SK-N-SH (cell line): Measurements from ENCODE around the gene PSD2. TPM values are rescaled to one million over a fixed set of nuclear protein-coding genes. Genes with fewer than 3 reads are reported as not detected.

Experiments used
- CTCF ChIA-PET: fragments of 300-600, 350-600 bp; formaldehyde crosslinking; extraction: SDS; loops from one replicate; lab custom pipeline; 2021; lab: Yijun Ruan, JAX
- POLR2A ChIA-PET: fragments of 350-600 bp; sonication (Branson Sonifier 250); formaldehyde crosslinking; extraction: SDS; loops from one replicate; lab custom pipeline; 2020; ENCODE audit warnings: antibody characterized with exemption, inconsistent platforms; lab: Yijun Ruan, JAX
- DNase-seq: peaks from one replicate; pipeline ENCODE4 v3.0.0; 2012
- H2AFZ ChIP-seq: fragments of 200-600 bp; sonication (generic); 2 replicates; pipeline ENCODE4 v1.8.1; 2016; ENCODE audit warnings: antibody characterized with exemption, mild to moderate bottlenecking, low read depth
- H3F3A ChIP-seq: fragments of 200-600 bp; sonication (generic); replicated peaks from 2 replicates; pipeline ENCODE3; 2016; ENCODE audit warnings: antibody characterized with exemption, mild to moderate bottlenecking; ENCODE audit not compliant: insufficient read depth
- H3K27ac ChIP-seq, 2 experiments: fragments of 200-500 bp in 1 of 2; fragments of 200-600 bp in 1 of 2; sonication (Bioruptor generic) in 1 of 2; sonication (generic), shearing (Covaris generic) in 1 of 2; 2 replicates each; pipeline versions ENCODE4 v1.5.1 to v1.6.1; 2014 to 2016; ENCODE audit warnings: low read depth in 2 of 2, inconsistent platforms in 1 of 2, low read length in 1 of 2, mild to moderate bottlenecking in 1 of 2, mixed read lengths in 1 of 2
- H3K27me3 ChIP-seq: fragments of 200-600 bp; sonication (generic), shearing (Covaris generic); 2 replicates; pipeline ENCODE4 v1.6.1; 2016; ENCODE audit warnings: mixed run types; ENCODE audit not compliant: insufficient read depth
- H3K36me3 ChIP-seq, 2 experiments: fragments of 200-500 bp in 1 of 2; fragments of 200-600 bp in 1 of 2; sonication (Bioruptor generic) in 1 of 2; sonication (generic) in 1 of 2; replicated peaks in 1 of 2; 2 replicates each; pipeline versions ENCODE3 to v1.5.1; 2014 to 2016; ENCODE audit warnings: low read length in 1 of 2, mild to moderate bottlenecking in 1 of 2; ENCODE audit not compliant: insufficient read depth in 2 of 2, control insufficient read depth in 1 of 2
- H3K4me1 ChIP-seq, 2 experiments: fragments of 200-500 bp in 1 of 2; fragments of 200-600 bp in 1 of 2; sonication (Bioruptor generic) in 1 of 2; sonication (generic), shearing (Covaris generic) in 1 of 2; 2 replicates each; pipeline versions ENCODE4 v1.5.1 to v1.6.1; 2014 to 2016; ENCODE audit warnings: low read depth in 1 of 2, low read length in 1 of 2, mixed run types in 1 of 2; ENCODE audit not compliant: insufficient read depth in 2 of 2, control insufficient read depth in 1 of 2
- H3K4me2 ChIP-seq: fragments of 200-600 bp; sonication (generic), shearing (Covaris generic); 2 replicates; pipeline ENCODE4 v1.6.1; 2017; ENCODE audit warnings: mixed run types
- H3K4me3 ChIP-seq, 2 experiments: fragments of 200-500 bp in 1 of 2; fragments of 200-600 bp in 1 of 2; sonication (Bioruptor generic) in 1 of 2; sonication (generic), shearing (Covaris generic) in 1 of 2; 2 replicates each; pipeline versions ENCODE4 v1.5.1 to v1.8.1; 2014 to 2016; ENCODE audit warnings: low read depth in 2 of 2, inconsistent platforms in 1 of 2, low read length in 1 of 2, mild to moderate bottlenecking in 1 of 2, mixed read lengths in 1 of 2, moderate library complexity in 1 of 2
- H3K79me2 ChIP-seq: fragments of 200-600 bp; sonication (generic); 2 replicates; pipeline ENCODE4 v1.8.1; 2017; ENCODE audit warnings: mild to moderate bottlenecking; ENCODE audit not compliant: insufficient read depth
- H3K9ac ChIP-seq: fragments of 200-600 bp; sonication (generic); 2 replicates; pipeline ENCODE4 v1.6.1; 2017; ENCODE audit warnings: mixed run types
- H3K9me2 ChIP-seq: fragments of 200-600 bp; sonication (generic); 2 replicates; pipeline ENCODE4 v1.6.1; 2017; ENCODE audit warnings: mixed run types
- H3K9me3 ChIP-seq: fragments of 200-600 bp; sonication (generic); 2 replicates; pipeline ENCODE4 v1.6.1; 2017; ENCODE audit warnings: mixed run types, mild to moderate bottlenecking, moderate library complexity
- H4K20me1 ChIP-seq: fragments of 200-600 bp; sonication (generic); 2 replicates; pipeline ENCODE4 v1.6.1; 2017; ENCODE audit warnings: mild to moderate bottlenecking, mixed run types; ENCODE audit not compliant: insufficient read depth
- CHD2 ChIP-seq: fragments of 150-350 bp; IDR thresholded peaks from 2 replicates; pipeline ENCODE4 v1.6.1; 2018; ENCODE audit warnings: low read length; ENCODE audit not compliant: partially characterized antibody
- EP300 ChIP-seq, 2 experiments: IDR thresholded peaks; 2 replicates each; pipeline versions ENCODE4 v1.4.0 to v1.6.1; 2012; ENCODE audit warnings: borderline replicate concordance in 1 of 2, low read depth in 1 of 2, low read length in 1 of 2
- EZH2phosphoT487 ChIP-seq: fragments of 200-600 bp; sonication (generic); IDR thresholded peaks from 2 replicates; pipeline ENCODE4 v1.6.1; 2017; ENCODE audit warnings: low read depth, mixed run types, mild to moderate bottlenecking, antibody characterized with exemption, moderate library complexity, borderline replicate concordance
- GATA2 ChIP-seq: sonication (generic); formaldehyde crosslinking; IDR thresholded peaks from 2 replicates; pipeline ENCODE4 v1.5.0; 2020; ENCODE audit warnings: mild to moderate bottlenecking, missing genetic modification reagents
- MXI1 ChIP-seq: IDR thresholded peaks from 2 replicates; pipeline ENCODE4 v1.6.1; 2012; ENCODE audit warnings: mild to moderate bottlenecking, low read depth, low read length, improper control_type of control experiment
- NRF1 ChIP-seq: IDR thresholded peaks from 2 replicates; pipeline ENCODE4 v1.6.1; 2012; ENCODE audit warnings: low read depth, mild to moderate bottlenecking, low read length
- RCOR1 ChIP-seq: fragments of 150-350 bp; IDR thresholded peaks from 2 replicates; pipeline ENCODE4 v1.6.1; 2017; ENCODE audit warnings: antibody characterized with exemption, low read length
- WGBS: methylation state at CpG from one replicate; pipeline ENCODE4 v1.1.6; 2017; ENCODE audit warnings: low lambda C conversion rate; 5-methylcytosine and 5-hydroxymethylcytosine counted together
- polyA plus RNA-seq, 3 experiments: library from polyadenylated mRNA; depleted of rRNA; stranded (reverse); fragments of >200 nt; gene quantifications; 2 replicates each; pipeline ENCODE4 v1.2.3, GENCODE V29; 2012
- TF ChIP-seq, protein P1 (sequence below): IDR thresholded peaks from 2 replicates; pipeline ENCODE4 v1.4.0; 2012; ENCODE audit warnings: low read depth, borderline replicate concordance

The PSD2 gene
- polyA plus RNA-seq, 1 of the 3 experiments (the other 2 are of a cell fraction): 0.15 TPM

DNA sequence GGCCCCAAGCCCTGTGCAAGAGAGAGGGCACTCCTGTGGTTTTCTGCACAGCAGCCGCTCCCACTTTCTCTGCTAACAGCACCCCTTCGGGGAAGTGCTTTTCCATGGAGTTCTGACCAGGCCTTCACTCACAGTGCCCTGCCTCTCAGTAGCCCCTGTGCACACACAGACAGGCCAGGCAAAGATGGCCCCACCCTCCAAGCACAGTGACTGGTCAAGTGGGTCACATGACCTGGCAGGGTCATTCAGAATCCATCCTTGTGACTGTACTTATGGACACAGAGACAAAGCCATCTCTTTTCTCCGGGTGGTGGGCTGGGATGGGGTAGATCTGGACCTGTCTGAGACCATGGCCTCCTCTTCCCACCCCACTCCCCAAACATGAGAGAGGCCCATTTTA lies 82.5 kb downstream of the PSD2 start:
- no peak overlapping the region for H3K4me2 ChIP-seq
- H3K9ac ChIP-seq: no peak overlapping the region
- ChIA-PET CTCF (interaction anchor here (1.2 to 5.8 kb wide), 4 partner anchors 90 to 163 kb away, joined by 4 to 55 read pairs (median 17); no protein-coding TSS in a partner anchor), POLR2A (no interaction called here)
- H3K36me3 ChIP-seq: no peaks in the 10 kb centered on the region
- no peak overlapping the region for H3K27ac ChIP-seq
- no peaks in the 10 kb centered on the region for H3K27me3 ChIP-seq
- 73% methylated on average over 2 of the region's 3 CpGs for WGBS
- no peak overlapping the region for H2AFZ ChIP-seq
- no peak for TF ChIP-seq EZH2phosphoT487
- TF ChIP-seq, protein P1, sequence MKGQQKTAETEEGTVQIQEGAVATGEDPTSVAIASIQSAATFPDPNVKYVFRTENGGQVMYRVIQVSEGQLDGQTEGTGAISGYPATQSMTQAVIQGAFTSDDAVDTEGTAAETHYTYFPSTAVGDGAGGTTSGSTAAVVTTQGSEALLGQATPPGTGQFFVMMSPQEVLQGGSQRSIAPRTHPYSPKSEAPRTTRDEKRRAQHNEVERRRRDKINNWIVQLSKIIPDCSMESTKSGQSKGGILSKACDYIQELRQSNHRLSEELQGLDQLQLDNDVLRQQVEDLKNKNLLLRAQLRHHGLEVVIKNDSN: peak; percentile 53; the same call in 1 of the 2 replicates
- H3K79me2 ChIP-seq: no peaks in the 10 kb centered on the region
- no peaks in the 10 kb centered on the region for H3K9me3 ChIP-seq
- no peaks in the 10 kb centered on the region for H4K20me1 ChIP-seq
- H3F3A ChIP-seq: no peaks in the 10 kb centered on the region
- DNase-seq: no peak
- H3K4me1 ChIP-seq: peaks cover 0 to 50% of the 10 kb centered on the region in 2 experiments; a peak in 1 of 4 replicates
- H3K9me2 ChIP-seq: no peaks in the 10 kb centered on the region
- no peak overlapping the region for H3K4me3 ChIP-seq

DNA sequence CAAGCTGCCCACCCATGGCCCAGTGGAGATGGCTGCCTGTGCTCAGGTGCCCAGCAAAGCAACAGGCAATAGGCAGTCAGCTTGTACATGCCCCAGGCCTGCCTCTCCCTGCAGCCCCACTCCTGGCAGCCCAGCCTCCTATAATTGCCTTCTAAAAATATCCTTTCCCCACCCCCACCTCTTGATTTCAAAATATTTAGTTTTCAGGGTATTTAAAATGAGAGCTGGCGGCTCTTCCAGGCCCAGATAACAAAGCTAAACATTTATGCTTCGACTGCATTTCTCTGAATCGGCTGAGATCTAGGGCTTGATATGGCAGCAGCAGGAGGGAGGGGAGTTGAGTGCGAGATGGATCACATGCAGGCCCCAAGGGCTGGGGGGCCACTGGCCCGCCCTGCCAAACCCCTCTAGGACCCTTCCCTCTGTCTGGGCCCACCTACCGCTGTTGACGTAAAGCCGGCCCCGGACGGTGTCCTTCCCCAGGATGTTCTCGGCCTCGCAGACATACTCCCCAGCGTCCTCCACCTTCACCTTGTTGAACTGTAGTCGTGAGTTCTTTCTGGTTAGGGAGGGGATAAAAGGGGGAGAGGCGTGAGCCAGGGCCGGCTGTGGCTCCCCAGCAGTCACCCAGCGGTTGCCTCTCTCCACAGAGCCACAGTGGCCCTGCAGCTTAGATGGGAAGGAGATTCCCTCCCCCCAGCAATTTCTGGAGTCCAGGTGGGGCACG lies 85.0 kb downstream of the PSD2 start:
- H3F3A ChIP-seq: no peaks in the 10 kb centered on the region
- peak overlapping the region in 1 of 2 experiments; percentile 74; a peak in 2 of 4 replicates for H3K27ac ChIP-seq
- no peaks in the 10 kb centered on the region for H3K9me2 ChIP-seq
- no peak overlapping the region for H2AFZ ChIP-seq
- ChIA-PET POLR2A (no interaction called here), CTCF (interaction anchor here (0.9 to 5.8 kb wide), 14 partner anchors 9 to 233 kb away, joined by 3 to 55 read pairs (median 8); no protein-coding TSS in a partner anchor)
- H3K9me3 ChIP-seq: no peaks in the 10 kb centered on the region
- no peak overlapping the region for H3K4me3 ChIP-seq
- H3K4me2 ChIP-seq: no peak overlapping the region
- no peaks in the 10 kb centered on the region for H3K27me3 ChIP-seq
- DNase-seq: peak; percentile 59
- TF ChIP-seq GATA2 (peak; percentile 82), NRF1 (no peak), EP300 (IDR thresholded peaks at IDR 0.05; ENCODE audit: borderline replicate concordance in 1 of 2, low read depth in 1 of 2, low read length in 1 of 2) (peak in 1 of 2 experiments; percentile 31; a peak in 2 of 4 replicates), MXI1 (no peak), RCOR1 (no peak), CHD2 (no peak)
- peaks cover 0 to 49% of the 10 kb centered on the region in 2 experiments; a peak in 1 of 4 replicates for H3K4me1 ChIP-seq
- H4K20me1 ChIP-seq: no peaks in the 10 kb centered on the region
- WGBS: 64% methylated on average over 8 of the region's 18 CpGs
- no peaks in the 10 kb centered on the region for H3K79me2 ChIP-seq
- H3K36me3 ChIP-seq: no peaks in the 10 kb centered on the region
- H3K9ac ChIP-seq: no peak overlapping the region
